A673 (cell line): ENCODE results near the gene FNDC5. TPM values are rescaled to one million over a fixed set of nuclear protein-coding genes. Genes with fewer than 3 reads are reported as not detected.
A peak's percentile ranks its signal among the peaks of the same experiment; 100 is the strongest.

Source experiments
- BruUV-seq: library from RNA; stranded (reverse); fragments of 400-500 nt; replicated peaks from 2 replicates; lab custom pipeline; 2021; lab: Mats Ljungman, UMichigan
- CTCF ChIA-PET: fragments of 300-600 bp; sonication (Branson Sonifier 250); formaldehyde crosslinking; loops from one replicate; lab custom pipeline; 2022; ENCODE audit warnings: antibody characterized with exemption; lab: Charles Lee
- POLR2A ChIA-PET: fragments of 300-600 bp; sonication (Branson Sonifier 250); formaldehyde crosslinking; loops from one replicate; lab custom pipeline; 2022; ENCODE audit warnings: antibody characterized with exemption; ENCODE audit not compliant: low non-redundant PET; lab: Charles Lee
- DNase-seq: peaks from one replicate; pipeline ENCODE4 v3.0.0-alpha.2; 2015; ENCODE audit warnings: low spot score
- H3K27ac ChIP-seq: fragments of 200-600 bp; sonication (generic); 2 replicates; pipeline ENCODE4 v1.5.1; 2016; ENCODE audit warnings: mixed run types, low read depth, mild to moderate bottlenecking, mixed read lengths, antibody characterized with exemption, low read length; ENCODE audit not compliant: poor library complexity, severe bottlenecking
- H3K27me3 ChIP-seq: fragments of 200-600 bp; sonication (generic); replicated peaks from 2 replicates; pipeline ENCODE4 v1.6.1; 2017; ENCODE audit warnings: mixed run types, low read depth, mild to moderate bottlenecking, mixed read lengths, antibody characterized with exemption, low read length; ENCODE audit not compliant: insufficient read depth, poor library complexity
- H3K36me3 ChIP-seq: fragments of 200-600 bp; sonication (generic); 2 replicates; pipeline ENCODE4 v1.6.1; 2016; ENCODE audit warnings: mixed run types, mild to moderate bottlenecking, mixed read lengths, antibody characterized with exemption, low read length; ENCODE audit not compliant: insufficient read depth, poor library complexity, severe bottlenecking
- H3K4me1 ChIP-seq: fragments of 200-600 bp; sonication (generic); 2 replicates; pipeline ENCODE4 v1.6.1; 2017; ENCODE audit warnings: mixed run types, mild to moderate bottlenecking, mixed read lengths, antibody characterized with exemption, low read length; ENCODE audit not compliant: insufficient read depth, poor library complexity, severe bottlenecking
- H3K4me3 ChIP-seq: fragments of 200-600 bp; sonication (generic); 2 replicates; pipeline ENCODE4 v1.5.1; 2016; ENCODE audit warnings: low read depth, mixed run types, mild to moderate bottlenecking, mixed read lengths, low read length; ENCODE audit not compliant: poor library complexity, severe bottlenecking
- H3K9me3 ChIP-seq: fragments of 200-600 bp; sonication (generic); 2 replicates; pipeline ENCODE4 v1.6.1; 2016; ENCODE audit warnings: mixed run types, low read depth, mild to moderate bottlenecking, mixed read lengths, antibody characterized with exemption, low read length; ENCODE audit not compliant: poor library complexity, severe bottlenecking
- CTCF ChIP-seq: fragments of 300-800, 200-600 bp; sonication (generic); conservative IDR thresholded peaks from 2 replicates; pipeline ENCODE4 v1.5.1; 2017; ENCODE audit warnings: low read depth, mild to moderate bottlenecking, antibody characterized with exemption, low read length, moderate library complexity, mixed read lengths
- EZH2 ChIP-seq: fragments of 200-600 bp; sonication (generic); IDR thresholded peaks from 2 replicates; pipeline ENCODE4 v1.6.1; 2017; ENCODE audit warnings: borderline replicate concordance, low read depth, mild to moderate bottlenecking, mixed read lengths, antibody characterized with exemption, low read length; ENCODE audit not compliant: poor library complexity, severe bottlenecking
- intact Hi-C: fragments of 100-400 bp; cut with micrococcal nuclease; formaldehyde crosslinking; loops from one replicate; pipeline ENCODE4 v1.10.0; 2022; ENCODE audit not compliant: unreplicated experiment
- total RNA-seq: library from RNA; stranded (reverse); gene quantifications from 2 replicates; pipeline ENCODE4 v1.2.3, GENCODE V29; 2021

The FNDC5 gene
- total RNA-seq, 1 experiment from 2014 or later: 1.3 TPM

DNA sequence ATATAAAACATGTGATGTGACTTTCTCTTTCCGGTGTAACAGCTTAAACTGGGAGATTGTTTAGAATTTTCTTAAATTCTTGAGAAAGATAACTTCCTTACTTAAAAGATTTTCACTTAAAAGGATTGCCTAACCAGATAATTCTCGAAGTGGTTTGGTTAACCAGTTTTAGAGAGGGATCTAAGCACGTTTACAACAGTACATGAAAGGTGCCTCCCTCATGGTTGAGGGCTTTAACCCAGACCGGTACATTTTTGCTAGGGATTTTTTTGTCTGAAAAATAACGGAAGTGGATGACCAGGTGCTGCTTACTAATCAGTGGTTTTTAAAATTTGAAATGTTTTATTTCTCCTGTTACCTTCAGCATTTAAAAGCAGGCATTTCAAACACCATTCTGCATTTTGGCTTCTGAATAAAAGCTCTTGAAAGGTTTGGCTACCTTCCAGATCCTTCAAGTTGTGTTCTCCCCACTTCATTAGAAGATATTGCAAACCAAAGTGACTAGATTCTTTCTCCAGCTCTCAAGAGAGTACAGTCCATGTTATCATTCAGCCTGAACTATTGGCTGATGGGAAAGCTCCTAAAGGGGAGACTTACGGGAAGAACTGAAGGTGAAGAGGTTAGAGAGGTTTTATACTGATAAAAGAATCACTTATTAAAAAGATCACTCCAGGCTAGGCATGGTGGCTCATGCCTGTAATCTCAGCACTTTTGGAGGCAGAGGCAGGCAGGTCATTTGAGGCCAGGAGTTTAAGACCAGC is 40.4 kb downstream of the FNDC5 start:
- no peak for TF ChIP-seq CTCF
- no peak for TF ChIP-seq EZH2
- POLR2A ChIA-PET: no interaction called here
- Histone ChIP-seq H3K27me3 (no peaks in the 10 kb centered on the region), H3K9me3 (no peaks in the 10 kb centered on the region), H3K36me3 (peaks cover 99% of the 10 kb centered on the region), H3K4me3 (no peak overlapping the region), H3K27ac (no peak overlapping the region), H3K4me1 (no peaks in the 10 kb centered on the region)
- DNase-seq: no peak
- BruUV-seq: no TSS peak
- CTCF ChIA-PET: no interaction called here
- intact Hi-C loops: no loop called here

DNA sequence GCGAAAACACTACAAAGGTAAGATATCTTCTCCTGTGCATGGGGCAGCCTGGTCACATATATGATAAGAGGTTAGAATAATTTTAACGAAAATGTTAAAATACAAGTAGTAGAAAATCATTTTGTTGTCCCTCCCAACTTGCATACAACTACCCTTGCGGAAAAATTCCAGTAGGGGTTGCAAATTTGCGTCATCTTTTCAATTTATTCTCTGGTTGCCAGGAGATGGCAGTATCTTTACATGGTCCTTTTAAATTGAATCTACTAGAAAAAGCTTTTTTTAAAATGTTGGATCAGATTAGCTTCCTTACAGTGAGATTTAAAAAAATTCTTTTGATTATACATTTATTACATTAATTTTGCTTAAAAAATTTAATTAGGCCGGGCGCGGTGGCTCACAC is 42.4 kb downstream of the FNDC5 start:
- DNase-seq: peak; percentile 45
- no peak overlapping the region for H3K27ac ChIP-seq
- no peaks in the 10 kb centered on the region for H3K27me3 ChIP-seq
- intact Hi-C loops: no loop called here
- no peak overlapping the region for H3K4me3 ChIP-seq
- no peaks in the 10 kb centered on the region for H3K4me1 ChIP-seq
- peak; percentile 48 for TF ChIP-seq CTCF
- TF ChIP-seq EZH2: no peak
- no peaks in the 10 kb centered on the region for H3K9me3 ChIP-seq
- peaks cover 84% of the 10 kb centered on the region for H3K36me3 ChIP-seq
- ChIA-PET POLR2A (no interaction called here), CTCF (interaction anchor here (0.6 to 1.5 kb wide), 3 partner anchors 45 to 264 kb away, joined by 3 read pairs; no protein-coding TSS in a partner anchor)
- no TSS peak for BruUV-seq

GRCh38 chr1:32825181-32825580 is 45.5 kb downstream of the FNDC5 start:
- Histone ChIP-seq H3K36me3 (peaks cover 53% of the 10 kb centered on the region), H3K4me1 (no peaks in the 10 kb centered on the region)
- intact Hi-C loops: no loop called here

More at GRCh38 chr1:32825181-32825580, 45.5 kb downstream of the FNDC5 start:
- TF ChIP-seq EZH2: no peak
- no peak for TF ChIP-seq CTCF
- Histone ChIP-seq H3K9me3 (no peaks in the 10 kb centered on the region), H3K27ac (no peak overlapping the region), H3K4me3 (no peak overlapping the region), H3K27me3 (no peaks in the 10 kb centered on the region)
- CTCF ChIA-PET: no interaction called here
- POLR2A ChIA-PET: no interaction called here
- BruUV-seq: no TSS peak
- DNase-seq: no peak
